Endothelial cell of umbilical vein (primary cell): ENCODE results near the gene FAM13C.
"Not testable (repeated sequence)": the region's sequence is repeated elsewhere in the genome, so short reads cannot be mapped to it uniquely, and the experiment has no call there.

ENCODE experiments used
- EZH2 ChIP-seq: IDR thresholded peaks from 2 replicates; pipeline ENCODE4 v1.6.1; 2012; ENCODE audit warnings: borderline replicate concordance, low read depth, mild to moderate bottlenecking, moderate library complexity, low read length, inconsistent platforms; ENCODE audit not compliant: severe bottlenecking
- FOS ChIP-seq: IDR thresholded peaks from 2 replicates; pipeline ENCODE4 v1.6.1; 2011; ENCODE audit warnings: mild to moderate bottlenecking, low read length, moderate library complexity, borderline replicate concordance; ENCODE audit not compliant: insufficient read depth
- MAX ChIP-seq: IDR thresholded peaks from 2 replicates; pipeline ENCODE4 v1.6.1; 2011; ENCODE audit not compliant: insufficient read depth, insufficient read length
- POLR2A ChIP-seq: IDR thresholded peaks from 2 replicates; pipeline ENCODE4 v1.6.1; 2012; ENCODE audit warnings: low read depth, mild to moderate bottlenecking, control low read depth, low read length
- POLR2AphosphoS5 ChIP-seq: IDR thresholded peaks from 2 replicates; pipeline ENCODE4 v1.6.1; 2012; ENCODE audit warnings: low read depth, mild to moderate bottlenecking, control low read depth, low read length, moderate library complexity; ENCODE audit not compliant: insufficient read depth
- TF ChIP-seq, protein P1 (sequence below), 2 donors: IDR thresholded peaks; 1 replicate in 1 of 2; 2 replicates in 1 of 2; pipeline ENCODE4 v1.5.1; 2011; ENCODE audit warnings: low read length in 2 of 2, mild to moderate bottlenecking in 2 of 2, moderate library complexity in 2 of 2, control low read depth in 1 of 2, inconsistent platforms in 1 of 2, low read depth in 1 of 2; ENCODE audit not compliant: insufficient read depth in 1 of 2; ENCODE audit errors: extremely low read depth in 1 of 2

DNA sequence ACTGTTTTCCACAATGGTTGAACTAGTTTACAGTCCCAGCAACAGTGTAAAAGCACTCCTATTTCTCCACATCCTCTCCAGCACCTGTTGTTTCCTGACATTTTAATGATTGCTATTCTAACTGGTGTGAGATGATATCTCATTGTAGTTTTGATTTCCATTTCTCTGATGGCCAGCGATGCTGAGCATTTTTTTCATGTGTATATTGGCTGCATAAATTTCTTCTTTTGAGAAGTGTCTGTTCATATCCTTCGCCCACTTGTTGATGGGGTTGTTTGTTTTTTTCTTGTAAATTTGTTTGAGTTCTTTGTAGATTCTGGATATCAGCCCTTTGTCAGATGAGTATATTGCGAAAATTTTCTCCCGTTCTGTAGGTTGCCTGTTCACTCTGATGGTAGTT is 37.0 kb upstream of the FAM13C start:
- TF ChIP-seq, protein P1, sequence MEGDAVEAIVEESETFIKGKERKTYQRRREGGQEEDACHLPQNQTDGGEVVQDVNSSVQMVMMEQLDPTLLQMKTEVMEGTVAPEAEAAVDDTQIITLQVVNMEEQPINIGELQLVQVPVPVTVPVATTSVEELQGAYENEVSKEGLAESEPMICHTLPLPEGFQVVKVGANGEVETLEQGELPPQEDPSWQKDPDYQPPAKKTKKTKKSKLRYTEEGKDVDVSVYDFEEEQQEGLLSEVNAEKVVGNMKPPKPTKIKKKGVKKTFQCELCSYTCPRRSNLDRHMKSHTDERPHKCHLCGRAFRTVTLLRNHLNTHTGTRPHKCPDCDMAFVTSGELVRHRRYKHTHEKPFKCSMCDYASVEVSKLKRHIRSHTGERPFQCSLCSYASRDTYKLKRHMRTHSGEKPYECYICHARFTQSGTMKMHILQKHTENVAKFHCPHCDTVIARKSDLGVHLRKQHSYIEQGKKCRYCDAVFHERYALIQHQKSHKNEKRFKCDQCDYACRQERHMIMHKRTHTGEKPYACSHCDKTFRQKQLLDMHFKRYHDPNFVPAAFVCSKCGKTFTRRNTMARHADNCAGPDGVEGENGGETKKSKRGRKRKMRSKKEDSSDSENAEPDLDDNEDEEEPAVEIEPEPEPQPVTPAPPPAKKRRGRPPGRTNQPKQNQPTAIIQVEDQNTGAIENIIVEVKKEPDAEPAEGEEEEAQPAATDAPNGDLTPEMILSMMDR (IDR thresholded peaks at IDR 0.05; ENCODE audit: extremely low read depth in 1 of 2, insufficient read depth in 1 of 2, low read depth in 1 of 2, low read length in 2 of 2), result not testable (repeated sequence)
- TF ChIP-seq FOS, POLR2A, POLR2AphosphoS5, MAX, EZH2: not testable (repeated sequence)
